Astrocyte (in vitro differentiated cells and primary cell): Measurements from ENCODE around the gene TFF3. TPM values are rescaled to one million over a fixed set of nuclear protein-coding genes. Genes with fewer than 3 reads are reported as not detected.

Experiments used
- DNase-seq: peaks from one replicate; pipeline ENCODE4 v3.0.0-alpha.2; 2010; ENCODE audit warnings: low read depth
- FAIRE-seq: peaks from 2 replicates; lab custom pipeline; 2011; peaks lifted over from hg19 to GRCh38; lab: Jason Lieb, UNC
- H2AFZ ChIP-seq: 2 replicates; pipeline ENCODE4 v1.6.0; 2012; ENCODE audit warnings: low read depth, low read length, inconsistent platforms
- H3K27ac ChIP-seq: 2 replicates; pipeline ENCODE4 v1.5.1; 2011; ENCODE audit warnings: low read depth, low read length, inconsistent platforms
- H3K27me3 ChIP-seq: 2 replicates; pipeline ENCODE4 v1.6.0; 2011; ENCODE audit warnings: low read length, inconsistent platforms; ENCODE audit not compliant: insufficient read depth
- H3K36me3 ChIP-seq: 2 replicates; pipeline ENCODE4 v1.5.1; 2011; ENCODE audit warnings: low read length, inconsistent platforms; ENCODE audit not compliant: insufficient read depth
- H3K4me1 ChIP-seq: 2 replicates; pipeline ENCODE4 v1.5.1; 2011; ENCODE audit warnings: low read length, inconsistent platforms; ENCODE audit not compliant: insufficient read depth
- H3K4me2 ChIP-seq: 2 replicates; pipeline ENCODE4 v1.6.0; 2012; ENCODE audit warnings: low read length, inconsistent platforms
- H3K4me3 ChIP-seq: 2 replicates; pipeline ENCODE4 v1.5.1; 2011; ENCODE audit warnings: low read depth, mild to moderate bottlenecking, low read length, inconsistent platforms; ENCODE audit not compliant: insufficient read depth
- H3K79me2 ChIP-seq: 2 replicates; pipeline ENCODE4 v1.6.0; 2012; ENCODE audit warnings: mild to moderate bottlenecking, low read length, inconsistent platforms; ENCODE audit not compliant: insufficient read depth
- H3K9ac ChIP-seq: 2 replicates; pipeline ENCODE4 v1.6.0; 2012; ENCODE audit warnings: mild to moderate bottlenecking, low read length, inconsistent platforms
- H3K9me3 ChIP-seq: 2 replicates; pipeline ENCODE4 v1.5.1; 2012; ENCODE audit warnings: low read depth, mild to moderate bottlenecking, low read length, inconsistent platforms; ENCODE audit not compliant: insufficient read depth
- H4K20me1 ChIP-seq: 2 replicates; pipeline ENCODE4 v1.6.0; 2012; ENCODE audit warnings: low read length, inconsistent platforms; ENCODE audit not compliant: insufficient read depth
- H3K27ac Mint-ChIP-seq: one replicate; pipeline ENCODE4 v1.8.0; 2021; ENCODE audit warnings: mild to moderate bottlenecking, mixed read lengths; ENCODE audit not compliant: unreplicated experiment
- H3K27me3 Mint-ChIP-seq: one replicate; pipeline ENCODE4 v1.8.0; 2021; ENCODE audit warnings: low read depth, mixed read lengths; ENCODE audit not compliant: unreplicated experiment
- H3K36me3 Mint-ChIP-seq: one replicate; pipeline ENCODE4 v1.8.0; 2021; ENCODE audit warnings: low read depth, mixed read lengths; ENCODE audit not compliant: unreplicated experiment
- H3K4me1 Mint-ChIP-seq: one replicate; pipeline ENCODE4 v1.8.0; 2021; ENCODE audit warnings: low read depth, mixed read lengths; ENCODE audit not compliant: unreplicated experiment
- H3K4me3 Mint-ChIP-seq: one replicate; pipeline ENCODE4 v1.8.0; 2021; ENCODE audit warnings: mild to moderate bottlenecking, moderate library complexity, mixed read lengths; ENCODE audit not compliant: unreplicated experiment
- H3K9me3 Mint-ChIP-seq: one replicate; pipeline ENCODE4 v1.8.0; 2021; ENCODE audit warnings: mild to moderate bottlenecking, mixed read lengths; ENCODE audit not compliant: unreplicated experiment
- CTCF ChIP-seq: IDR thresholded peaks from 2 replicates; pipeline ENCODE4 v1.5.1; 2011; ENCODE audit warnings: low read depth, mild to moderate bottlenecking, inconsistent platforms, low read length, moderate library complexity; ENCODE audit not compliant: insufficient read depth
- EZH2 ChIP-seq: IDR thresholded peaks from 2 replicates; pipeline ENCODE4 v1.6.1; 2012; ENCODE audit warnings: mild to moderate bottlenecking, low read length, inconsistent platforms; ENCODE audit not compliant: insufficient read depth
- total RNA-seq: library from RNA; stranded (reverse); gene quantifications from 2 replicates; pipeline ENCODE4 v1.2.1, GENCODE V29; 2021

Gene TFF3
- total RNA-seq, 1 donor from 2014 or later: not detected

- no peak for DNase-seq
Measured at GRCh38 chr21:42261829-42262200, 53.4 kb downstream of the TFF3 start.

More at GRCh38 chr21:42261829-42262200, 53.4 kb downstream of the TFF3 start:
- no peak overlapping the region for H3K27ac Mint-ChIP-seq
- H3K27me3 Mint-ChIP-seq: peaks cover 51% of the 10 kb centered on the region
- Histone ChIP-seq H4K20me1 (no peaks in the 10 kb centered on the region), H3K4me3 (no peak overlapping the region), H3K9ac (no peak overlapping the region), H3K79me2 (no peaks in the 10 kb centered on the region), H3K27ac (no peak overlapping the region), H2AFZ (no peak overlapping the region), H3K4me2 (no peak overlapping the region), H3K9me3 (no peaks in the 10 kb centered on the region), H3K36me3 (no peaks in the 10 kb centered on the region), H3K27me3 (peaks cover 14% of the 10 kb centered on the region), H3K4me1 (no peaks in the 10 kb centered on the region)
- TF ChIP-seq CTCF: no peak
- TF ChIP-seq EZH2: no peak
- peaks cover 2% of the 10 kb centered on the region for H3K9me3 Mint-ChIP-seq
- H3K4me1 Mint-ChIP-seq: peaks cover 5% of the 10 kb centered on the region
- H3K36me3 Mint-ChIP-seq: peaks cover 2% of the 10 kb centered on the region
- no peak for FAIRE-seq
- no peak overlapping the region for H3K4me3 Mint-ChIP-seq

Other genes starting within 250 kb of the TFF3 start
- 0.10 TPM in 1 of 2 replicates, not detected in the other for gene UMODL1, start 244.1 kb downstream of the TFF3 start, total RNA-seq
- gene ABCG1, start 96.3 kb downstream of the TFF3 start, total RNA-seq: 1.3 and 1.9 TPM in 2 replicates
- not detected in 2 replicates for gene TFF2, start 35.6 kb upstream of the TFF3 start, total RNA-seq
- gene TFF1, start 51.1 kb upstream of the TFF3 start, total RNA-seq: not detected in 2 replicates
- not detected in 2 replicates for gene TMPRSS3, start 80.6 kb upstream of the TFF3 start, total RNA-seq
- gene UBASH3A, start 88.5 kb upstream of the TFF3 start, total RNA-seq: not detected in 2 replicates
- 0.43 TPM in 1 of 2 replicates, not detected in the other for gene RSPH1, start 180.8 kb upstream of the TFF3 start, total RNA-seq
- 5.8 and 6.9 TPM in 2 replicates for gene SLC37A1, start 198.4 kb upstream of the TFF3 start, total RNA-seq